ENCODE results near the gene PMS1. TPM values are rescaled to one million over a fixed set of nuclear protein-coding genes. Genes with fewer than 3 reads are reported as not detected.

PMS1 gene
- total and polyA plus RNA-seq, 12 donors, result 4.1 to 17.3 (median 11.5) TPM

DNA sequence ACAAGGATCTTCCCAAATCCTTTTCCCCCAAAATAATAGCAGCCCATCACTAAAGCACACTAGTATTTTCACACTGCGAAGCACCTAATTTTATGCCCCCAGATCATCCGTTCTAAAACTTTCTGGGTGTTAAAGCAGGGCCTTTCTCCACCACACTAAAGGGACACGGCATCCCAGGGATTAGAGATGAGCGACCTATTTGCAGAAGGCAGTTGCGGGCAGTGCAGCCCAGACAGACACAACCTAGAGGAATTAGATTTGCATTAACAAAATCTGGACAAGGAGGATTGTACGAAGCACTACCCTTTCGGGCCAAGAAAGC is 22.1 kb upstream of the PMS1 start:
- no peaks in the 10 kb centered on the region for H3K9me3 ChIP-seq
- 0 to 1% methylated on average over 7 of the region's 7 CpGs for WGBS, 2 donors
- H3K36me3 ChIP-seq, result peaks cover 0 to 18% (median 5%) of the 10 kb centered on the region in 9 donors
- intact Hi-C loops (cut with DNase I), result loop anchor here in 3 of 10 donors (1.0 to 5.0 kb wide), 3 partner anchors 22 to 100 kb away; partner anchors contain the start of genes ASNSD1 (in 2 of the 3), ORMDL1 (in 2 of the 3) and PMS1 (in 2 of the 3)
- TF ChIP-seq, protein P1, sequence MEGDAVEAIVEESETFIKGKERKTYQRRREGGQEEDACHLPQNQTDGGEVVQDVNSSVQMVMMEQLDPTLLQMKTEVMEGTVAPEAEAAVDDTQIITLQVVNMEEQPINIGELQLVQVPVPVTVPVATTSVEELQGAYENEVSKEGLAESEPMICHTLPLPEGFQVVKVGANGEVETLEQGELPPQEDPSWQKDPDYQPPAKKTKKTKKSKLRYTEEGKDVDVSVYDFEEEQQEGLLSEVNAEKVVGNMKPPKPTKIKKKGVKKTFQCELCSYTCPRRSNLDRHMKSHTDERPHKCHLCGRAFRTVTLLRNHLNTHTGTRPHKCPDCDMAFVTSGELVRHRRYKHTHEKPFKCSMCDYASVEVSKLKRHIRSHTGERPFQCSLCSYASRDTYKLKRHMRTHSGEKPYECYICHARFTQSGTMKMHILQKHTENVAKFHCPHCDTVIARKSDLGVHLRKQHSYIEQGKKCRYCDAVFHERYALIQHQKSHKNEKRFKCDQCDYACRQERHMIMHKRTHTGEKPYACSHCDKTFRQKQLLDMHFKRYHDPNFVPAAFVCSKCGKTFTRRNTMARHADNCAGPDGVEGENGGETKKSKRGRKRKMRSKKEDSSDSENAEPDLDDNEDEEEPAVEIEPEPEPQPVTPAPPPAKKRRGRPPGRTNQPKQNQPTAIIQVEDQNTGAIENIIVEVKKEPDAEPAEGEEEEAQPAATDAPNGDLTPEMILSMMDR (IDR thresholded peaks at IDR 0.05), result no peak
- no peaks in the 10 kb centered on the region for H3K27me3 ChIP-seq
- peak overlapping the region; percentile 30 to 92 (median 87) for H3K27ac ChIP-seq
- DNase-seq, result no peak
- peaks cover 0 to 25% (median 16%) of the 10 kb centered on the region in 9 donors for H3K4me1 ChIP-seq
- ATAC-seq, result no peak
- H3K4me3 ChIP-seq, result peak overlapping the region; percentile 67 to 83 (median 78)

DNA sequence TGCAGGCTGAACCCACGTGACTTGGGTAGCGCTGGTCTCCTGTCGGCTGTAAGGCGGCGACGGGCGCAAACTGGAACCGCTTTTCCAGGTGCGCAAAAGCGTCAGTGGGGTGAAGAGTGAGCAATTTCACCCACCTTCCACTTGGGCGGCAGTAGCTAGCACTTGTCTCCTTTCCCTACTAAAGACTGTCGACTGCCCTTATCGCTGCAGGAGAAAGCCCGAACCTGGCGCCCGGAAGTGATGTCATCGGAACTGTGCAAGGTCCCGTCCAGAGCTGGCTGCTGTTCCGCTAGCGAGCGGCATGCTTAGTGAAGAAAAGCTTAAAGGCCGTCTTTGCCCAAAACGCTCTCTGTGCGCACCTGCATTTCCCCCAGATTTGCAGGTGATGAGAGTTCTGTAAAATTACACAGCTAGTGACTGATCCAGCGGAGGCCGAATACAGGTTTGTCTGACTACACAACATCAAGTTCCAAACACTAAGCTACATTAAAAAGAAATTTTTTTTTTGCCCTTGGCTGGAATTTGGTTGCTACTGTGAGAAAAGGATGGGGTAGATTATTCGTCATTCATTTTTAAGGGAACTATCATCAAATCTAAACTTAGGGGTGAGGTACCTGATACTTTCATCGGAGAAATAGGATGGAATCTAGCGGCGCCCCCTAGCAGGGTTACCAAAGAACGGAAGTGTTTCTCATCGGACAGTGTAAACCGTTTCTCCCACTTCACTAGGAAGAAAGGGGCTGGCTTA is 21.5 kb upstream of the PMS1 start, which contains the start of gene OSGEPL1:
Gene OSGEPL1 (minus strand): TSS at position 242 of the 748 bp plus-strand sequence. CDS start 1,152 bp downstream, outside the sequence.
- intact Hi-C loops (cut with DNase I), result loop anchor here in 3 of 10 donors (1.0 to 5.0 kb wide), 3 partner anchors 22 to 100 kb away; partner anchors contain the start of genes ORMDL1 (in 3 of the 3), PMS1 (in 3 of the 3) and ASNSD1 (in 2 of the 3)
- Histone ChIP-seq H3K4me3 (peak within 1 kb of the TSS; percentile 67 to 83 (median 78)), H3K27ac (peak within 1 kb of the TSS; percentile 30 to 92 (median 87)), H3K4me1 (peaks cover 0 to 25% (median 16%) of the 10 kb centered on the region in 9 donors), H3K36me3 (peaks cover 0 to 22% (median 5%) of the 10 kb centered on the region in 9 donors), H3K9me3 (no peaks in the 10 kb centered on the region), H3K27me3 (no peaks in the 10 kb centered on the region)
- 0 to 1% methylated on average over 33 of the region's 33 CpGs for WGBS, 2 donors
- DNase-seq, result peak; percentile 90 to 94
- TF ChIP-seq, protein P1 (IDR thresholded peaks at IDR 0.05), result peak in 8 of 9 donors; percentile 11 to 72 (median 52)
- ATAC-seq, result peak; percentile 95 to 99 (median 98)

GRCh38 chr2:189763908-189764661 is 20.2 kb upstream of the PMS1 start:
- Histone ChIP-seq H3K4me1 (peaks cover 0 to 25% (median 16%) of the 10 kb centered on the region in 9 donors), H3K9me3 (no peaks in the 10 kb centered on the region), H3K4me3 (peak overlapping the region in 6 of 10 donors; percentile 67 to 83 (median 76)), H3K27me3 (no peaks in the 10 kb centered on the region), H3K36me3 (peaks cover 0 to 31% (median 5%) of the 10 kb centered on the region in 9 donors), H3K27ac (peak overlapping the region in 2 of 10 donors; percentile 90 to 92)
- intact Hi-C loops (cut with DNase I), result loop anchor here in 2 of 10 donors (1.0 to 5.0 kb wide), 3 partner anchors 20 to 102 kb away; partner anchors contain the start of genes ASNSD1 (in 2 of the 2), ORMDL1 (in 2 of the 2) and PMS1 (in 2 of the 2)
- no peak for DNase-seq
- TF ChIP-seq, protein P1 (IDR thresholded peaks at IDR 0.05), result no peak
- 78 to 85% methylated on average over 4 of the region's 4 CpGs for WGBS, 2 donors
- no peak for ATAC-seq

Data from heart right ventricle (tissue), 16 donors.